Hepatocyte (in vitro differentiated cells): Measurements from ENCODE around the gene ADRM1.

Experiments used
- CTCF ChIP-seq: fragments of 200-600 bp; sonication (generic); IDR thresholded peaks from 2 replicates; pipeline ENCODE4 v1.5.1; 2016; ENCODE audit warnings: antibody characterized with exemption, mild to moderate bottlenecking; ENCODE audit not compliant: poor library complexity
- EZH2 ChIP-seq: fragments of 200-600 bp; sonication (generic); IDR thresholded peaks from 2 replicates; pipeline ENCODE4 v1.6.1; 2016; ENCODE audit warnings: antibody characterized with exemption, mild to moderate bottlenecking, borderline replicate concordance
- EZH2phosphoT487 ChIP-seq: fragments of 200-600 bp; sonication (generic); IDR thresholded peaks from one replicate; pipeline ENCODE4 v1.6.1; 2018; ENCODE audit warnings: antibody characterized with exemption, mild to moderate bottlenecking, low read depth, moderate library complexity; ENCODE audit not compliant: unreplicated experiment, severe bottlenecking

- no peak for TF ChIP-seq CTCF
- TF ChIP-seq EZH2 = no peak
- TF ChIP-seq EZH2phosphoT487 = no peak
Observed at GRCh38 chr20:62269378-62269777, 33.4 kb upstream of the ADRM1 start.
